HCT116 (cell line): Measurements from ENCODE around the gene R3HDM1. TPM values are rescaled to one million over a fixed set of nuclear protein-coding genes. Genes with fewer than 3 reads are reported as not detected.
"Not testable (repeated sequence)": the region's sequence is repeated elsewhere in the genome, so short reads cannot be mapped to it uniquely, and the experiment has no call there.

Experiments used
- ATAC-seq: fragments of 200-7000 bp; cut with Tn5 transposase; 2 replicates; pipeline ENCODE4 v1.9.1; 2020; ENCODE audit warnings: mild to moderate bottlenecking, moderate library complexity
- BruUV-seq: library from RNA; stranded (reverse); fragments of 400-500 nt; replicated peaks from 2 replicates; lab custom pipeline; 2021; lab: Mats Ljungman, UMichigan
- CTCF ChIA-PET: fragments of 300-600 bp; sonication (Branson Sonifier 250); formaldehyde crosslinking; loops from one replicate; lab custom pipeline; 2021; ENCODE audit warnings: antibody characterized with exemption; lab: Charles Lee
- POLR2A ChIA-PET: fragments of 300-600, 350-600 bp; sonication (Branson Sonifier 250); formaldehyde crosslinking; loops from one replicate; lab custom pipeline; 2021; ENCODE audit warnings: antibody characterized with exemption; lab: Charles Lee
- RAD21 ChIA-PET, 2 experiments: fragments of 300-600 bp; sonication (Branson Sonifier 250); formaldehyde crosslinking; loops; one replicate each; lab custom pipeline; 2023; ENCODE audit warnings: low total read pairs in 2 of 2; ENCODE audit not compliant: uncharacterized antibody in 2 of 2, unreplicated experiment in 2 of 2, low non-redundant PET in 1 of 2; lab: Charles Lee
- DNase-seq: peaks from one replicate; pipeline ENCODE4 v3.0.0-alpha.2; 2010; ENCODE audit warnings: low read depth, low spot score
- H2AFZ ChIP-seq: fragments of 200-600 bp; shearing (Covaris generic), sonication (generic); 2 replicates; pipeline ENCODE4 v1.6.1; 2017; ENCODE audit warnings: low read depth, mixed run types, mixed read lengths, antibody characterized with exemption, low read length; ENCODE audit not compliant: poor library complexity, severe bottlenecking
- H3K27ac ChIP-seq: 2 replicates; pipeline ENCODE4 v1.5.1; 2012; ENCODE audit warnings: low read depth, low read length
- H3K27me3 ChIP-seq: fragments of 200-600 bp; sonication (generic); 2 replicates; pipeline ENCODE4 v1.6.1; 2016; ENCODE audit warnings: mixed run types, low read length, mixed read lengths; ENCODE audit not compliant: insufficient read depth
- H3K36me3 ChIP-seq, 2 experiments: fragments of 200-500 bp in 1 of 2; fragments of 200-600 bp in 1 of 2; sonication (Bioruptor generic) in 1 of 2; sonication (generic) in 1 of 2; 2 replicates each; pipeline versions ENCODE4 v1.5.1 to v1.6.1; 2014 to 2016; ENCODE audit warnings: low read length in 2 of 2, inconsistent platforms in 1 of 2, mixed read lengths in 1 of 2, mixed run types in 1 of 2; ENCODE audit not compliant: insufficient read depth in 2 of 2, control insufficient read depth in 1 of 2
- H3K4me1 ChIP-seq, 2 experiments: fragments of 200-600 bp in 1 of 2; sonication (generic) in 1 of 2; 2 replicates each; pipeline versions ENCODE4 v1.5.1 to v1.6.1; 2012 to 2017; ENCODE audit warnings: low read length in 2 of 2, inconsistent platforms in 1 of 2, mild to moderate bottlenecking in 1 of 2, mixed read lengths in 1 of 2, mixed run types in 1 of 2, moderate library complexity in 1 of 2; ENCODE audit not compliant: insufficient read depth in 2 of 2, control insufficient read depth in 1 of 2
- H3K4me2 ChIP-seq: fragments of 200-600 bp; sonication (generic); 2 replicates; pipeline ENCODE4 v1.6.1; 2017; ENCODE audit warnings: mixed run types, low read length, mixed read lengths
- H3K4me3 ChIP-seq, 2 experiments: fragments of 200-600 bp in 1 of 2; sonication (generic) in 1 of 2; replicated peaks in 1 of 2; 2 replicates each; pipeline ENCODE4 v1.5.1; 2011 to 2016; ENCODE audit warnings: low read length in 2 of 2, control low read depth in 1 of 2, low read depth in 1 of 2, mild to moderate bottlenecking in 1 of 2, mixed read lengths in 1 of 2, mixed run types in 1 of 2
- H3K79me2 ChIP-seq: fragments of 200-600 bp; sonication (generic); 2 replicates; pipeline ENCODE4 v1.6.1; 2017; ENCODE audit warnings: mild to moderate bottlenecking, mixed run types, low read length, moderate library complexity, mixed read lengths; ENCODE audit not compliant: insufficient read depth
- H3K9ac ChIP-seq: fragments of 200-600 bp; sonication (generic); 2 replicates; pipeline ENCODE4 v1.6.1; 2016; ENCODE audit warnings: low read length, mixed read lengths
- H3K9me2 ChIP-seq: fragments of 200-600 bp; sonication (generic), shearing (Covaris generic); 2 replicates; pipeline ENCODE4 v1.6.1; 2017; ENCODE audit warnings: mixed run types, mild to moderate bottlenecking, moderate library complexity; ENCODE audit not compliant: insufficient read depth
- H3K9me3 ChIP-seq, 2 experiments: fragments of 200-500 bp in 1 of 2; fragments of 200-600 bp in 1 of 2; sonication (Bioruptor generic) in 1 of 2; sonication (generic) in 1 of 2; 2 replicates each; pipeline ENCODE4 v1.6.1; 2014 to 2017; ENCODE audit warnings: low read length in 2 of 2, mixed read lengths in 2 of 2, inconsistent platforms in 1 of 2, low read depth in 1 of 2, mild to moderate bottlenecking in 1 of 2, mixed run types in 1 of 2, moderate library complexity in 1 of 2; ENCODE audit not compliant: control insufficient read depth in 1 of 2, insufficient read depth in 1 of 2
- H4K20me1 ChIP-seq: fragments of 200-600 bp; sonication (generic), shearing (Covaris generic); 2 replicates; pipeline ENCODE4 v1.6.1; 2017; ENCODE audit warnings: mixed run types, mild to moderate bottlenecking, moderate library complexity; ENCODE audit not compliant: insufficient read depth
- ELF1 ChIP-seq: IDR thresholded peaks from 2 replicates; pipeline ENCODE4 v1.6.1; 2012; ENCODE audit warnings: low read depth, borderline replicate concordance
- FOSL1 ChIP-seq: IDR thresholded peaks from 2 replicates; pipeline ENCODE4 v1.6.1; 2012; ENCODE audit warnings: low read depth
- SP1 ChIP-seq: IDR thresholded peaks from 2 replicates; pipeline ENCODE4 v1.6.1; 2012; ENCODE audit warnings: low read depth
- YY1 ChIP-seq: IDR thresholded peaks from 2 replicates; pipeline ENCODE4 v1.6.1; 2011; ENCODE audit warnings: low read length, low read depth, moderate library complexity, mild to moderate bottlenecking; ENCODE audit not compliant: insufficient replicate concordance; ENCODE audit errors: extremely low read depth
- ZFX ChIP-seq: fragments of 450-650 bp; IDR thresholded peaks from 2 replicates; pipeline ENCODE4 v1.6.1; 2017
- ZNF274 ChIP-seq: fragments of 200-500 bp; sonication (Bioruptor generic); IDR thresholded peaks from 2 replicates; pipeline ENCODE4 v1.6.1; 2014; ENCODE audit warnings: mild to moderate bottlenecking, low read depth, low read length, inconsistent platforms
- intact Hi-C: fragments of 100-400 bp; cut with micrococcal nuclease; formaldehyde crosslinking; loops from 2 replicates; pipeline ENCODE4 v1.10.0; 2022
- total RNA-seq: library from RNA; stranded (reverse); gene quantifications from one replicate; pipeline ENCODE4 v1.2.1, GENCODE V29; 2021; ENCODE audit not compliant: unreplicated experiment
- TF ChIP-seq, protein P1 (sequence below): IDR thresholded peaks from 2 replicates; pipeline ENCODE4 v1.6.1; 2012

The R3HDM1 gene
- total RNA-seq, 1 experiment from 2014 or later, result 43.1 TPM

DNA sequence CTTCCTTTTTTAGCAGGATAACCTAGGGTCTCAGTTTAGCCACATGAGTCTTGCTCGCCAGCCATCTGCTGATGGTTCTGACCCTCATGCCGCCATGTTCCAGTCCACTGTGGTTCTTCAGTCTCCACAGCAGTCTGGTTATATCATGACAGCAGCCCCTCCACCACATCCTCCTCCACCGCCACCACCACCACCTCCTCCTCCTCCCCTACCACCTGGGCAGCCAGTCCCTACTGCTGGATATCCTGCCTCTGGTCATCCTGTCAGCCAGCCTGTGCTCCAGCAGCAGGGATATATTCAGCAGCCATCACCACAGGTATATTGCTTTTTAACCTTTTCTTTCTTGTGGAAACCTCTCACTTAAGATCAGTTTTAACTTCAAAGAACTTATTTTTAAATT is 120.4 kb downstream of the R3HDM1 start:
- no peaks in the 10 kb centered on the region for H3K9me3 ChIP-seq
- CTCF ChIA-PET, result no interaction called here
- no peak for DNase-seq
- BruUV-seq, result no TSS peak
- peaks cover 5 to 12% of the 10 kb centered on the region in 2 experiments; a peak in 3 of 4 replicates for H3K36me3 ChIP-seq
- H3K9me2 ChIP-seq, result no peaks in the 10 kb centered on the region
- POLR2A ChIA-PET, result no interaction called here
- no peak overlapping the region for H3K27ac ChIP-seq
- H3K4me2 ChIP-seq, result no peak overlapping the region
- H3K79me2 ChIP-seq, result no peaks in the 10 kb centered on the region
- no peaks in the 10 kb centered on the region for H4K20me1 ChIP-seq
- intact Hi-C loops, result no loop called here
- H3K9ac ChIP-seq, result no peak overlapping the region
- H3K4me3 ChIP-seq, result no peak overlapping the region
- no peak for TF ChIP-seq SP1
- TF ChIP-seq ZNF274, result no peak
- TF ChIP-seq ELF1, result no peak
- no peak for TF ChIP-seq ZFX
- TF ChIP-seq, protein P1, sequence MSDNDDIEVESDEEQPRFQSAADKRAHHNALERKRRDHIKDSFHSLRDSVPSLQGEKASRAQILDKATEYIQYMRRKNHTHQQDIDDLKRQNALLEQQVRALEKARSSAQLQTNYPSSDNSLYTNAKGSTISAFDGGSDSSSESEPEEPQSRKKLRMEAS, result no peak
- no peak for TF ChIP-seq YY1
- TF ChIP-seq FOSL1, result no peak
- TF ChIP-seq, all 23 proteins: peak for 0
- ATAC-seq, result no peak
- no peaks in the 10 kb centered on the region for H3K4me1 ChIP-seq
- H3K27me3 ChIP-seq, result no peaks in the 10 kb centered on the region
- RAD21 ChIA-PET, result no interaction called here
- no peak overlapping the region for H2AFZ ChIP-seq

DNA sequence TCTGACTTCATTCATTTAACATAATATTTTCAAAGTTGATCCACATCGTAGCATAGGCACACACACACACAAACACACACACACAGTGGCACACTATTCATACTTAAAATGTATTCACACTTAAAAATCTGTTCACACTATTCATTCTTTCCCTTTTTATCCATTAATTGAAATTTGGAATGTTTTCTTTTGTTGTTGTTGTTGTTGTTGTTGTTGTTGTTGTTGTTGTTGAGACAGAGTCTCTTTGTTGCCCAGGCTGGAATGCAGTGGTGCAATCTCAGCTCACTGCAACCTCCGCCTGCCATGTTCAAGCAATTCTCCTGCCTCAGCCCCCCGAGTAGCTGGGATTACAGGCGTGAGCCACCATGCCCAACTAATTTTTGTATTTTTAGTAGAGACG is 123.0 kb downstream of the R3HDM1 start:
- H4K20me1 ChIP-seq, DNase-seq, H3K4me2 ChIP-seq, H3K36me3 ChIP-seq, H3K4me1 ChIP-seq, CTCF ChIA-PET, H2AFZ ChIP-seq, RAD21 ChIA-PET, H3K27me3 ChIP-seq, POLR2A ChIA-PET, H3K9me3 ChIP-seq, intact Hi-C loops, H3K9ac ChIP-seq, H3K79me2 ChIP-seq, H3K27ac ChIP-seq, BruUV-seq, H3K4me3 ChIP-seq, H3K9me2 ChIP-seq, ATAC-seq: not testable (repeated sequence)
